ENCODE results near the gene CDK17.
"Not testable (repeated sequence)": the region's sequence is repeated elsewhere in the genome, so short reads cannot be mapped to it uniquely, and the experiment has no call there.

Gene CDK17

DNA sequence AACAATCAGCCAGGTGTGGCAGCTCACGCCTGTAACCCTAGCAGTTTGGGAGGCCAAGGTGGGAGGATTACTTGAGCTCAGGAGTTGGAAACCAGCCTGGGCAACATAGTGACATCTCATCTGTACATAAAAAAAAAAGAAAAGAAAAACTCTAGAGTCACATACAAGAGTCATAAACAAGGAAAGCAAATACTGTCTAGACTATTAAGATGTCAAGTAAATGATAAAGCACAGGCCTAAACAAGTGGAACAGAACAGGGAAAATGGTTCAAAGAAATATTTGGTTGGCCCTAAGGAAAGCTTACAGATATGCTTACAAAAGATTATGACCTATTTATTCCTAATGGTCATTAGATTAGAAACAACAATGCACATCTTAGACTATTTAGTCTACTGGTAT is 12.3 kb downstream of the CDK17 start:
- DNase-seq (ENCODE audit: low spot score) = no peak

DNA sequence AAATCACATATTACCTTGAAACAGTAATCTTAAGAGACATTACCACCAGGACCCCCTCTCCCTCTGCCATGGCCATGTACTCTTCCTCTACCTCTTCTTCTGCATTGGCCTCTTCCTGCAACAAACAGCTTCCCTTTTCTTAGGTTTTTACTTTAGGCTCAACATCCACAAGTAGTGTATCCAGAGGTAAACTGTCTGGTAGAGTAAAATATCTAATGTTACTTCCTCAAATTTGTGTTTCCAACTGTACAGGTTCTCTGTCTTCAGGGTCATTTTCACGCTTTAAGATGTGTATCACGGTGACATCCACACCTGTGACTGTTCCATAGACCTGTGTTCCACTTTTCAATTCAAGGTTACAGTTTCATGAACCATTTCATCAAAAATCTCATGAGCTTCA is 13.4 kb downstream of the CDK17 start:
- DNase-seq (ENCODE audit: low spot score) = no peak

DNA sequence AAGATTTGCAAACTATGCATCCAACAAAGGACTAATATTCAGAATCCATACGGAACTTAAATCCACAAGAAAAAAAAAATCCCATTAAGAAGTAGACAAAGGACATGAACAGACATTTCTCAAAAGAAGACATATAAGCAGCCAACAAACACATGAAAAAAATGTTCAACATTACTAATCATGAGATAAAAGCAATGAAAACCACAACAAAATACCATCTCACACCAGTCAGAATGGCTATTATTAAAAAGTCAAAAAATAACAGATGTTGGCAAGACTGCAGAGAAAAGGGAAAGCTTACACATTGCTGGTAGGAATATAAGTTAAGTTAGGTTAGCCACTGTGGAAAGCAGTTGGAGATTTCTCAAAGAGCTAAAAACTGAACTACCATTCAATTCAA is 16.2 kb downstream of the CDK17 start:
- DNase-seq (ENCODE audit: low spot score) = no peak

DNA sequence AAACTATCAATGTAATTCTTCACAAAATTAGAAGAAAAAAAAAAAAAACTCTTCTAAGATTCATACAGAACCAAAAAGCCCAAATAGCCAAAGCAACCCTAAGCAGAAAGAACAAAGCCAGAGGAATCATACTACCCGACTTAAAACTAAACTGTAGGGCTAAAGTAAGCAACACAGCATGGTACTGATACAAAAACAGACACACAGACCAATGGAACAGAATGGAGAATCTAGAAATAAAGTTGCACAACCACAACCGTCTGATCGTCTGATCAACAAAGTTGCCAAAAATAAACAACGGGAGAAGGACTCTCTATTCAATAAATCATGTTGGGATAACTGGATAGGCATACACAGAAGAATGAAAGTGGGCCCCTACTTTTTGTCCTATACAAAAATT is 16.9 kb downstream of the CDK17 start:
- DNase-seq (ENCODE audit: low spot score) = no peak

DNA sequence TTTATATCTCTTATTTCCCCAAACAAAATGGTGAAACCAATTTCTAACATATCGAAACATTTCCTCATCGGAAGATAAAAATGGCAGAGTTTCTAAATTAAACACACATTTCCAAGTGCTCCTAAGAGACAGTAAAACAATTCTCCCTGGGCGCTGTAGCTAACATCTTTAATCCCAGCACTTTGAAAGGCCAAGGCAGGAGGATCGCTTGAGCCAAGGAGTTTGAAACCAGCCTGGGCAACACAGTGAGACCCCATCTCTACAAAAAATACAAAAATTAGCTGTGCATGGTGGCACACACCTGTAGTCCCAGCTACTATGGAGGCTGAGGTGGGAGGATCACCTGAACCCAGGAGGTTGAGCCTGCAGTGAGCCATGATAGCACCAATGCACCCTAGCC is 20.5 kb downstream of the CDK17 start:
- DNase-seq (ENCODE audit: low spot score) = not testable (repeated sequence)

DNA sequence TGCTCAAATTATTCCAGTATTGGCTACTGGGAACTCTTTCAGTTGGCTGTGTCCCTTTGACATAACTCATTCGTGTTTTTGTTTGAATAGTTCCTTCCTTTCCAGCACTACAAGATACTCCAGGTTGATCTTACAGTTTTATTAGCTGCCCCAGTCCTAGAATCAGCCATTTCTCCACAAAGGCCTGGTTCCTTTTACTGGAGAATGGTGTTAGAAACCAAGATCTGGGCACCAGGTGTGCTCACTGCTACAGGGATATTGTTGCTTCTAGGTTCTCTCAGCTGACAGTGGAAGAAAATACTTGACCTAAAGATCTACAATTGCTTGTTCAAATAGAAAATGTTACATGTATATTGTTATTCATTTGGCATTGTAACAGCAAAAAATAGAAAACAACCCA is 21.9 kb downstream of the CDK17 start:
- DNase-seq (ENCODE audit: low spot score) = no peak

DNA sequence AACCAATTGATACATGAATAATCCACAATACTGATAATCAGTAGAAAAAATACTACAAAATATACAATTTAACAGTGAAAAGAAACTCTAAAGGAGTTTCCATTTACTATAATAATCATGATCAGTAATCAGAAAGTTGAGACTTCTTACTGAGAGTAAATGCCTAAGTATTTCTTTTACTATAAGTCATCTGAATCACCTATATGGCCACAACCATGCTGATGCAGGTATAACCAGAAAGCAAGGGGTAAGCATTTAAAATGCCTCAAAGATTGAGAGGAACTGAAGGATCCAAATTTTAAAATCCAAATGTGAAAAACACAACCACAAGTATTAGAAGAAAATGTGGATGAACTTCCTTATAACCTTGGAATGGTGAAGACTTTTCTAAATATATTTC is 23.4 kb downstream of the CDK17 start:
- no peak for DNase-seq (ENCODE audit: low spot score)

DNA sequence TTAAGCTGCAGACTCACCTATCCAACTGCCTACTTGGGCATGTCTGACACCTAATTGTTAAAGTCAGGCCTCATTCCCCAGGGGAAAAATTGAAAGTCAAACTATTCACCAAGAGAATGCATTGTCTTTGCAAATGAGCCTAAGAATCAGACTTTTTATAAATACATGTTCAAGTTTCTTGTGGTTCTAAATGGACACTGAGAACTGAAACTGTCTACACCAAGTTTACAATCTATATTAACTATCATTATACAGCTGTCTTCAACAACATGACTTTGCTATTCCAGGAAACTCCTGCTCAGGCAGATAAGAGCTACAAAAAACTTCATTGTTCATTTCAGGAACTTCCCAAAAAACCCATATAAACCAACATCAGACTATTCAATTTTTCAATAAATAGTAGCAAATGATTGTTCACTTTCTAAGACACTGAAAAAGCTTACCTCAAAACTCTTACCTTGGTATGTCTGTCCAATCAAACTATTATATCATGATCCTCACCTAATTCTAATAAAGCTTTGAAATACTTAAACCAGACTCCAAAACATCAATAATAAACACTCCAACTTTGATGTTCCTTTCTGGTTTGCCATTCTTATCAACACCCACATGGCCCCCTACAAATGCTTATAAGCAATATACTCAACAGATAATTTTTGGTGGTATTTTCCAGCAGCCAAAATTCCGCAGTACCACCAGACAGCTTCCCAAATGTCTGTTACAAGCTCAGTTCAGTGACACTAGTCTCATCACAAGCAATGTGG is 24.2 kb downstream of the CDK17 start:
- no peak for DNase-seq (ENCODE audit: low spot score)

DNA sequence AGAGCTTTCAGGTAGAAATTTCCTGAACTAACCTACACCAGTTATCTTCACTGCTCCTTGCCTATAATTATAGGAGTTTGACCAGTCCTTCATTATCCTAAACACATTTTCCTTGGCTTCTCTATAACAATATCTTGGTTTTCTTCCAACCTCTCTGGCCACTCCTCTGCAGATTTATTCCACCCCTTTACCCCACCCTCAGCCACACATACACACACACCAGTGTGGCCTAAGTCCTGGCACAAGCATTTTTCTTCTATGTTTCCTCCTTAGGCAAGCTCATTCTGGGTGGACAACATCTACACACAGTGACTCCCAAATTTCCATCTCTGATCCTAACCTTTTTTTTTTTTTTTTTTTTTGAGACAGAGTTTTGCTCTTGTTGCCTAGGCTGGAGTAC is 25.1 kb downstream of the CDK17 start:
- DNase-seq (ENCODE audit: low spot score) = no peak

DNA sequence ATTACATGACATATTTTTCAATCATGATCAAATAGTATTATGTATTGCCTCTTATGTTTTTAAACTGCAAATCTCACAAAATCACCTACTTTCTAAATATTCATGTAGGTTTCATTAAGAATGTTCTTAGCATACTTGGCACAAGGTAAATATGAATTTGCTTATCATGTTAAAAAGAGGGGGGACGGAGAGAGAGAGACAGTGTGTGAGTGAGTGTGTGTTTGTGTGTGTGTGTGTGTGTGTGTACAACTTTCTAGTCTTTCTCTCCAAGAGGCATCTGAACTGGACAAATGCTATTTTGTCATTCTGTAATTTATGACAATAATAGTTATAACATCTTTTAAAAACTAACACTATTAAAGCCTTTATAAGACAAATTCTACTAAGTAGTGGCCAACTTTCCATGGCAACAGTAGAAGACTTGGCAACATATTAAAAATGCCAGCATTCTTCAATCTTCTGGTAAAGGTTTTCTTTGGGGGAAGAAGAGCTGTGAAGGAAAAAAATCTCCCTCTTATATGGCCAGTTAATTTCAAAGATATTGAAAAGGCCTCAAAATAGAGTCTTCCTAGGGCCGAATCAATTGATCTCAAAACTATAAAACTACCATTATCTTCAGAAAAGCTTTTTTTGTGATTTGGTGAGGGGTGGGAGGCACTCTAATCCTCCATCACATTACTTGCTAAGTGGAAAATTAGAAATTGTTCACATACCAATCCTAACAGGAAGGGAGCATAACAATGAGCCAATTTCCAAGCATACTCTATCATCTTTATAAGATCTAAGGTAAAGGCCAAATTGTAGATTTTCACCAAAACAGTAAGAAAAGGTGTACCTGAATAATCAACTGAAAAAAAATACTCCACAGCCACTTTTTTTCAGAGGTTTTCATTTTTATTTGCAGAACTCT is 28.2 kb downstream of the CDK17 start:
- no peak for DNase-seq (ENCODE audit: low spot score)

DNA sequence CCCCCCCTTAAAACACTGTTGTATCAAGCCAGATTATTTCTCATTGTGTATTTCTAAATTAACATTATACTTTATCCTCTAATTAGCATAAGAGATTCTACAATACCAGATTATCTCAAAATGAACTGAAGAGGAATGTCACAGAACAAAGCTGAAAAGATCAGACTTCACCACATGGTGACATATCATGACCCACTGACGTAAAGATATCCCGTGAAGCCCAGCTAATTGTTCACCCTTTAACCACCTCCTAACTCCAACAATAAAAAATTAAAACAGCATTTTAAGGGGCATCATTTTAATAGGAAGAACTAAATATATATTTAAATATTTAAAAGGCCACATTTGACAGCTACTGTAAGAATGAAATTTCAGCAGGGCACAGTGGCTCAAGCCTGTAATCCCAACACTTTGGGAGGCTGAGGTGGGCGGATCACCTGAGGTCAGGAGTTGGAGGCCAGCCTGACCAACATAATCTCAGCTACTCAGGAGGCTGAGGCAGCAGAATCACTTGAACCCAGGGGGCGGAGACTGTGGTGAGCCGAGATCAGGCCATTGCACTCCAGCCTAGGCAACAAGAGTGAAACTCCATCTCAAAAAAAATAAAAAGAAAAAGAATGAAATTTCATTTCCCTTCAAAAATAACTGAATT is 29.0 kb downstream of the CDK17 start:
- no peak for DNase-seq (ENCODE audit: low spot score)

DNA sequence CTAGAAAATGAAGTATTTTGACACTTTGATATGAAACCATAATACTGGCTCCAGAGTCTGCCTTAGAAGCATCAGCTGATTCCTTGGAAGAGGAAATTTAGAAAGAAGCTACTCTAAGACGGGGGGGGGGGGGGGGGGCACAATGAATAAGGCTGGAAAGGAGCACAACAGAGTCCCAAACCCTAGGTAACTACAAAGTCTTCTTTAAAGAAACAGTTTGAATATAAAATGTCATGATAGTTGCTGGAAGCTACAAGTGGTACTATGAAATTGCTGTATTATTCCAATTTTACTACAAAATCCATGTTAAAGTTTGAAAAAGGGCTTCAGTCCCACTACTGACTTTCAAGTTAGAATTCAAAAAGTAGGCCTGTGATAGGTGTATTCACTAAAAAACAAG is 31.6 kb downstream of the CDK17 start:
- no peak for DNase-seq (ENCODE audit: low spot score)

DNA sequence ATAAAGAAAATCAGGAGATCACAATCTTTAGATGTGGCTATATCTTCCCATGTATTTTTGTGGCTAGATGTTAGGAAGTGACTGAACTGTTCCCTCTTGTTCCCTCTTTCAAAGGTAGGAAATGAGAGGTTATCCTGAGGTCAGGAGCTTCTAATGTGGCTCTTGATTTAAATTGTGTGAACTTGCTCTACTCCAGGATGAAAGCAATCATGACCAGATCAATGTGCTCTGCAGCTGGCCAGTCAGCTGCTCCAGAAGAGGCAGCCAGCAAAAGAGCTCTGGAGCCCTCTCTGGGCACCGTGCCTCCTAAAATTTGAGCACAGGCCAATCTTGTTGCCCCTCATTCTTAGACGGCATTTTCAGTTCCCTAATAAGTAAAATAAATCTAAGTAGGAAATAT is 32.0 kb downstream of the CDK17 start:
- no peak for DNase-seq (ENCODE audit: low spot score)

DNA sequence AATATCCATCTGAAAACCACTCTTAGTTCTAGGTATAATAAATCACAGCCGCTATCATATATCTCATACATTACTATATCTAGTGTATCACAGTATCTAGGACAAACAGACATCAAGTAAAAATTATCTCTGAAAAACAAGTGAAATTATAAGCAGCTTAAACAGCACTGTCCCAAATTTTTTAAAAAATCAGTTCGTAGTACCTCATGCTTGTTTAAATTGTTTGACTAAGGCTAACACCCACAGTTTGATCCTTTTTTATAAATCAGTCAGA is 33.9 kb downstream of the CDK17 start:
- DNase-seq (ENCODE audit: low spot score) = no peak

DNA sequence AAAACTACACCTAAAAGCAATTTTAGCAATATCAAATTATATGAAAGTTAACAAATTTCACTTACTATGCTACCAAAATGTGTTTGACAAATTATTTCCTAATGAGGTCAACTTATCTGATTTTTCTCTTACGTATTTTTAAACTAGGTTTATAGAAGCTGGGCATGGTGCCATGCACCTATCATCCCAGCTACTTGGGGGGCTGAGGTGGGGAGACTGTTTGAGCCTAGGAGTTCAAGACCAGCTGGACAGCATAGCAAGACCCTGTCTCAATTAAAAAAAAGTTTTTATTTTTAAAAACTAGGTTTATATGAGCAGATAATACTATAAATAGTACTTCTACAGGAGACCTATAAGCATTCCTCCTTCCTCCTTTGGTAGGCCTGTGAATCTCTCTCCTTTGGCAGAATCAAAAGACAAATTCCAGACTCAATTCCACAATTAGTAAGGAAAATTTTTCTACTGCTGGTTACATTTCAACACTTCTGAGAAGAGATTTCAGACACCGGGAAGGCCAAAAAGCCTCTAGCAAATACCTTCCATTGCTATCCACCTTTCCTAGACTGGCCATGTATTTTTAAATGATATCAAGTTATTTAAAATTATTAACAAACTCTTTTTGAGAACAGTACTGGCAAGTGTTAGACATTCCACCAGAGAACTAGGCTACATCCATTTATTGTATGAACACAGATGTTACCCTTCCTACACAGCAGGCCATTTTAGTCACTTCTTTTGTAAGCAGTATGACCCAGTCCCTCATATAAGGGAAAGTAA is 34.4 kb downstream of the CDK17 start:
- DNase-seq (ENCODE audit: low spot score) = no peak

DNA sequence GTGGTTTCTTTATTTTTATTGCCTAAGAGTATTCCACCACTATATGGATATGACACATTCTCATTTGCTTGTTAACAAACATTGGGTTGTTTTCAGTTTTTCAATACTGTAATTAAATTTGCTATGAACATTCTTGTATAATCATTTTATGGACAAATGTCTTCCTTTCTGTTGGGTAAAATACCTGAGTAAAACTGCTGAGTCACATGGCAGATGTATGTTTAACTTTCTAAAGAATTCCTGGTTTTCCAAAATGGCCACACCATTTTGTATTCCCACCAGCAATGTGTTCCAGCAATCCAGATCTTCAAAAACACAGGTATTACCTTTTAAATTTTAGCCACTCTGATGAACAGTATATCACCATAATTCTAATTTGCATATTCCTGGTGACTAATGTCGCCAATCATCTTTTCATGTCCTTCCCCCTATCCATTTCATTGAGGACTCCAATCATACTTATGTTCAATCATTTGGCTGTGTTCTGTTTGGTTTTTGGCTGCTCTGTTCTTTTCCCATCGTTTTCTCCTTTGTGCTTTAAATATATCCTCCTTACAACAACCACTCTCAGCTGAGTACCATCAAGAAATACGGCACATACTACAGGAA is 36.0 kb downstream of the CDK17 start:
- DNase-seq (ENCODE audit: low spot score) = no peak

DNA sequence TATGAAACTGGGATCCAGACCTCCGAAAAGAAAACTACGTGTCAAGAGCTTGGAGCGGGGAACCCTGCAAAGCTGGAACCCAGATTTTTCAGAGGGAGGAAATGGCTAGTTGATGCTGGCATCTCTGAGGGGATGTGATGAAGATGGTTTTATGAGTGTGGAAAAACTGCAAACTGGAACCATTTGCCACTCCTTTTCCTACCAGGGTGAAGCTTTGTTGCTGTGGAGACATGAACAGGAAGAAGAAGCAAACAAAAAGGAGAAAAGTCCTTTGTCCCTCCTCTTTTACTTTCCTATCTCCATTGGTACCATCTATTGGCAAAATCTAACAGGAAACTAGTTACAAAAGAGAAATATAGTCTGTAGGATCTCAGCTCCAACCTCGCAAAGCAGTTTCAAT is 39.2 kb downstream of the CDK17 start:
- DNase-seq (ENCODE audit: low spot score) = no peak

DNA sequence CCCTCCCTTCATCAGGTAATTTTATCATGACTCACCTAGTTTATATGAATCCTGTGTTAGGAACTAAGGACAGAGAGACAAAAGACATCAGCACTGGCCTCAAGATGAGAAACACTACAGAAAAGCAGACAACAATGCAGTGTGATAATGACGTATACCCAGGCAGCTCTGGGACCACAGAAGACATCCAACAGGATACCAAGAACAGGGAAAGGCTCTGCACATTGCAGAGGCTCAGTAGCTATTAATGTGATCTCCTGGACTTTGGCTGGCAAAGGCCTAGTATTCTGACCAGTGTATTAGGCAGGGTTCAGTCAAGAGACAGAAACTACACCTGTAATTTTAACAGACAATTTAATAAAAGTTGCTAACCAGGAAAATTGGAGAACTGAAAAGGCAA is 39.7 kb downstream of the CDK17 start:
- DNase-seq (ENCODE audit: low spot score) = no peak

DNA sequence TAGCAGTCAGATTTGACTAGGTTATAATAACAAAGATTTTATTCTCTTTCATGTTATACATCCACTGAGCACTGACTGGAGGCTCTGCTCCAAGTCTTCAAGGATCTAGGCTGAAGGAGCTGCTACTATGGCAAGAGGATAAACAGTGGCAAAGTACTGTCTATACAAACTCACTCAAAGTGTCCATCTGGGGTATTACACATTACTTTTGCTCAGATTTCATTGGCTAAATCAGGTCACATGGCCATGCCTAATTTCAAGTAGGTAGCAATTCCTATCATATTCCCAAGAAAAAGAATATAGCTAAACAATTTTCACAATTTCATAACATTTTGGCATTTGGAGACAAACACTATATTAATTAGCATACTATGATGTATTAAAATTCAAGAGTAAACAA is 40.9 kb downstream of the CDK17 start:
- no peak for DNase-seq (ENCODE audit: low spot score)

DNA sequence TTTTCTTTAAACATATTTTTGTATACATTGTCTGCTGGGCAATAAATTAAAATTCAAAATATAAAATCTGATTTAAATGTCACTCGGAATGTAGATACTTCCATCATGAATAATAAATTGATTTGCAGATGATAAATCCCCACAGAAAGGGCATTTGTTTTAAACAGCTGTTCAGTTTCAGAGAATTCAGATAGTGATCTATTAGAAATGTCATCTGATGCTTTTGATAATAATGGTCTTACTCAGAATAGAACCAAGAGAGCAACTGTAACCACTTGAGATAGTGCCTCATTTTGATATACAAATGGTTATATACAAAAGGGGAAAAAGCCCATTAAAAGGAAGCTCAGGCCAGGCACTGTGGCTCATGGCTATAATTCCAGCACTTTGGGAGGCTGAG is 43.4 kb downstream of the CDK17 start:
- no peak for DNase-seq (ENCODE audit: low spot score)

DNA sequence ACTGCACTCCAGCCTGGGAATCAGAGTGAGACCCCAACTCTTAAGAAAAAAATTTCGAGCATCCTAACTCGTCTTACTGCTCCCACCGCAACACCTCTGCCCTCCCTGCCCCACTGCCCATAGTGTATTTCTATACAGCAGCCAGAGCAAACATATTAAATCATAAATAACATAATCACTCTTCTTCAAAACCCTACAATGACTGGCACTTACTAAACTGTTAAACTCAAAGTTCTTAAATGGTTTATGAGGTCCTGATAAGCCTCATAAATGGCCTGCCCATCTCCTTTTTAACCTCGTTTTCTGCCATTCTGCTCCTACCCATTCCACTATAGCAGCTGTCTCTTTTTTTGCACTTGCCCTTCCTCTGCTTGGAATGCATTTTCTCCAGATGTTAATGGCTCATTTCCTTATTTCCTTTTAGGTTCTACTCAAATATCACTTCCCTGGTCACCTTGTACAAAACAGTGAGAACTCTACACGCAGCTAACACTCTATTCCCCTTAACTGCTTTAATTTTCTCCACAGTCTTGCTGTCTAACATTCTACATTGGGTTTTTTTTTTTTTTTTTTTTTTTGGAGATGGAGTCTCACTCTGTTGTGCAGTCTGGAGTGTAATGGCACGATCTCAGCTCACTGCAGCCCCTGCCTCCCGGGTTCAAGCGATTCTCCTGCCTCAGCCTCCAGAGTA is 45.2 kb downstream of the CDK17 start:
- no peak for DNase-seq (ENCODE audit: low spot score)
